Sigmoid colon (tissue), 4 donors: ENCODE data around the gene REC8.

ENCODE experiments used
- EP300 ChIP-seq, 4 donors: sonication (generic); formaldehyde crosslinking; IDR thresholded peaks; one replicate each; pipeline ENCODE4 v1.6.1; 2017; ENCODE audit warnings: antibody characterized with exemption in 4 of 4
- POLR2AphosphoS5 ChIP-seq, 4 donors: sonication (generic); formaldehyde crosslinking; IDR thresholded peaks; one replicate each; pipeline ENCODE4 v1.6.1; 2017; ENCODE audit warnings: antibody characterized with exemption in 4 of 4
- TF ChIP-seq, protein P1 (sequence below), 4 experiments: fragments of 450-650 bp in 3 of 4; fragments of 200-600 bp in 1 of 4; IDR thresholded peaks; one replicate each; pipeline ENCODE4 v1.5.1; 2016 to 2019; ENCODE audit warnings: antibody characterized with exemption in 4 of 4, mild to moderate bottlenecking in 3 of 4, moderate library complexity in 2 of 4

DNA sequence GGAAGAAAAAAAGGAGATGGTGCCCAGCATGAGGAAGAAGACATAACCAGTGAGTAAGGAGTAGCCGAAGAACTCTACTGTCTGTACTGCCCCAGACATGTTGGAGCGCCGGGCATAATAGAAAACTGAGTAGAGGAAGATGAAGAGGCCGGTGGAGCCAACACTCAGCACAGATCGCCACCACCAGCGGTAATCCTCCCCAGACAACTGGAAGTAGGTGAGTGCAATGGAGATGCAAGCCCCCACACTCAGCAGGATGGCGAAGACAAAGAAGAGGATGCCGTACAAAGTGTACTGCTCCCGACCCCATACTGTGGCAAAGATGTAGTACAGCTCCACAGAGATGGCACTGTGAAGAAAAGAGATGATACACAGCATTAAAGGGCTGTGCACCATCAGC, 17.6 kb downstream of the REC8 start:
- TF ChIP-seq POLR2AphosphoS5 (IDR thresholded peaks at IDR 0.05), result no peak
- no peak for TF ChIP-seq EP300 (IDR thresholded peaks at IDR 0.05)
- TF ChIP-seq, protein P1, sequence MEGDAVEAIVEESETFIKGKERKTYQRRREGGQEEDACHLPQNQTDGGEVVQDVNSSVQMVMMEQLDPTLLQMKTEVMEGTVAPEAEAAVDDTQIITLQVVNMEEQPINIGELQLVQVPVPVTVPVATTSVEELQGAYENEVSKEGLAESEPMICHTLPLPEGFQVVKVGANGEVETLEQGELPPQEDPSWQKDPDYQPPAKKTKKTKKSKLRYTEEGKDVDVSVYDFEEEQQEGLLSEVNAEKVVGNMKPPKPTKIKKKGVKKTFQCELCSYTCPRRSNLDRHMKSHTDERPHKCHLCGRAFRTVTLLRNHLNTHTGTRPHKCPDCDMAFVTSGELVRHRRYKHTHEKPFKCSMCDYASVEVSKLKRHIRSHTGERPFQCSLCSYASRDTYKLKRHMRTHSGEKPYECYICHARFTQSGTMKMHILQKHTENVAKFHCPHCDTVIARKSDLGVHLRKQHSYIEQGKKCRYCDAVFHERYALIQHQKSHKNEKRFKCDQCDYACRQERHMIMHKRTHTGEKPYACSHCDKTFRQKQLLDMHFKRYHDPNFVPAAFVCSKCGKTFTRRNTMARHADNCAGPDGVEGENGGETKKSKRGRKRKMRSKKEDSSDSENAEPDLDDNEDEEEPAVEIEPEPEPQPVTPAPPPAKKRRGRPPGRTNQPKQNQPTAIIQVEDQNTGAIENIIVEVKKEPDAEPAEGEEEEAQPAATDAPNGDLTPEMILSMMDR (IDR thresholded peaks at IDR 0.05), result no peak
